HTERT RPE-1 (cell line): ENCODE results near the gene PEX7.
"Not testable (repeated sequence)": the region's sequence is repeated elsewhere in the genome, so short reads cannot be mapped to it uniquely, and the experiment has no call there.

Experiments used
- in situ Hi-C: fragments of 300-500 bp; cut with MboI; formaldehyde crosslinking; loops from 4 replicates; pipeline ENCODE4 v1.14.3; 2020; ENCODE audit warnings: low sequenced_read_pairs

Gene PEX7

DNA sequence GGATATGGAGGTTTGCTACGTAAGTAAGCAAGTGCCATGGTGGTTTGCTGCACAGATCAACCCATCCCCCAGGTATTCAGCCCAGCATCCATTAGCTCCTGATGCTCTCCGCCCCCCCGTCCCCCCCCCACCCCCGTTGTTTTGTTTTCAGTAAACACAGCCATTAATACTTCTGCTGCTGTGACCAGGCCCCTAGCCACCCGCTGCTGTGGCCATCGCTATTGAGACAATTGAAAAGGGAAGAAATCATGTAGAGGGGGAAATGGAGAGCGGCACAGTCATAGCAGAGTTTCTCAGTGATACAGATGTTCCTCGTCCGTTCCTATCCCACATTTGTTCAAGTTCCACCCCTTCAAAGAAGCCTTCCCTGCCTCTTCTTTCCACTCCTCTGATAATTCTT lies 124.6 kb downstream of the PEX7 start:
- in situ Hi-C loops = no loop called here

DNA sequence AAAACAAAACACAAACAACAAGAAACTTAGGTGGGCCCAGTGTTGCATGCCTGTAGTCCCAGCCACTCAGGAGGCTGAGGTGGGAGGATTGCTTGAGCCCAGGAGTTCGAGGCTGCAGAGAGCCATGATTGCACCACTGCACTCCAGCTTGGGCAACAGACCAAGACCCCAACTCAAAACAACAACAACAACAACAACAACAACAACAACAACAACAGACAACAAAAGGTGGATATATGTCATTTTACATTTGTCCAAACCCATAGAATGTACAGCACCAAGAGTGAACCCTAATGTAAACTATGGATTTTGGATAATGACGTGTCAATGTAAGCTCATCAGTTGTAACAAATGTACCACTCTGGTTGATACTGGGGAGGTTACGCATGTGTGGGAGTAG lies 127.6 kb downstream of the PEX7 start:
- in situ Hi-C loops = not testable (repeated sequence)

DNA sequence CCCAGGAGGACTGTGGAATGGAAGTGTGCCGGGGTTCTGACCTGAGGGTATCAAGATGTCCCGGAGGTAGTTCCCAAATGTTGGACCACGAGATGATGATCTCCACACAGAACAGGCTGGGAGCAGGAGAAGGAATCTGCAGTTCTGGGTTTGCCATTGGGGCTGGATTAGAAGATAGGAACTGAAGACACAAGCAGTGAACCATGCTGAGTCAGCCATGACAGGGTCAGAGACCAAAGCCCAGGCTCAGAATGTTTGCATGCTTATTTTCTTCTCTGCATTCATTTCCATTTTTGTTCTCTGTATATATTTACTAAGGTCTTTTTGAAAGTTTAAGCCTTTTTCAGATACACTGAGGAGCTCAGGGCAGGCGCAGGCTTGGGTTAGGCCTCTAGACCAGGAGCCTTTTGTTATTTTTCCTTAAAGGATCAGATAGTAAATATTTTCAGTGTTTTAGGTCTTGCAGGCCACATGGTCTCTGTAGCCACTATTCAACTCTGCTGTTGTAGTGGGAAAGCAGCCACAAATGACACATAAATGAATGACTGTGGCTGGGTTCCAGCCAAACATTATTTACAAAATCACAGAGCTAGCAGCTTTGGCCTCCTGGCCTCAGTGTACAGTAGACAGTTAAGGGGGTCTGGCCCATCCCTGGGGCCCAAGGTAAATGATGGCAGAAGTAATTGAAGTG lies 128.2 kb downstream of the PEX7 start:
- in situ Hi-C loops = no loop called here

- in situ Hi-C loops = no loop called here
Measured at GRCh38 chr6:136952714-136953260, 130.4 kb downstream of the PEX7 start.

- in situ Hi-C loops = no loop called here
Measured at GRCh38 chr6:136955123-136955522, 132.7 kb downstream of the PEX7 start.

DNA sequence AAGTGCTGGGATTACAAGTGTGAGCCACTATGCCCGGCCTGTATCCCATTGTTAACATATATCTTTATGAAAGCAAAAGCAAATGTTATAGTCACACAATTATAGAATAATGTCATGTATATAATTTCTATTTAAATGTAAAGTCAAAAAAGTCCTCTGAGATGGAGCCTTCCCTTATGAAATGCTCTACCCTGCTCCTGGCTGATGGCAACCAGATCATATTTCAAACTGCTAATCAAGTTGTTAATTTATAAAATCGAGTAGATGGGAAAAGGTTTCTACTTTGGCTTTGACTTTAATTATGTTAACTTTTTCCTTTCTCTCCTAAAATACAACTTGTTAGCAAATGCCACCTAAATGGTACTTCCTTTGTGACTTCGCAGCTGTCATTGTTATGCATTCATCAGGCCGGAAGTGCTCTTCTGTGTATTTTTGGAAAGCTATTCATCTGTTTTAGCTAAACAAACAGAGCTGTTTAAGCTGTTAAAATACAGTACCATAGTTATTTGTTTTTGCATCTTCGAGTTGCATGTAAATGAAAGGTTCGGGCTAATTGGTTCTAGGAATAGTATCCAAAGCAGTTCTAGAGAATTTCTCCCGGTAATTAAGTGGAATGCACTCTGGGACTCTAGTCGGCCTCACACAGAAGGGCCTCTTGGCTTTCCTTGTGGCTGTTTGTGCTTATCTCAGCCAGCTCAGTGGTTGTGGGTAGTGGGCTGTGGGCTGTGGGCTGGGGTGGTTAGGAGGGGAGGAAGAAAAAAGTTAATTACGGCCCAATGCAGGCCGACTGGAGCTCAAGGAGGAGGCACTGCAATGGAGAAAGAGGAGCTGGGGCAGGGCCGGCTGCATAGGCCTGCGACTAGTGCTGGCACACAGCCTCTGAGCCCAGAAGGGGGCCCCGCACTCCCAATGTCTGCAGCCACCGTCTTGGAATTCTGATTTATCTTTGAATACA lies 134.5 kb downstream of the PEX7 start:
- in situ Hi-C loops = no loop called here

- in situ Hi-C loops = no loop called here
Measured at GRCh38 chr6:136958168-136958567, 135.8 kb downstream of the PEX7 start.

DNA sequence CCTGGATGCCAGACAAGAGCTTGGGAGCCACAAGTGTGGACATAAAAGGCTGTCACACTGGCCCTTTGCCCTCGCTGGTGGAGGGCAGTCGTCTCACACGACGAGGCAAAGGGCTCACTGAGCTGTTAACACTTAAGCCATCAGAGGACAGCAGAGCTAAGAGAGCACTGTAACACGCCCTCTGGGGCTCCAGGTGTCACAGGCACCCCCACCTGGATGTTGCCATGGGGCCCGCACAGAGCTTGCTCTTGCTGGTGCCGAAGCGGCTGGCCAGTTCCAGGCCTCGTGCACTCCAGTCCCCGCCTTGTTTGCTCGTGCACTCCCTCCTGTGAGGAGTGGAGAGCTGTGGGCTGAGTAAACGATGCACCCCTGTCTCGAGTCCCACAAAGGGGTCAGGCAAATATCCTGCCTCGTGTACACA lies 137.1 kb downstream of the PEX7 start:
- in situ Hi-C loops = no loop called here

GRCh38 chr6:136959935-136960334 lies 137.5 kb downstream of the PEX7 start:
- in situ Hi-C loops = not testable (repeated sequence)

GRCh38 chr6:136960781-136961180 lies 138.4 kb downstream of the PEX7 start:
- in situ Hi-C loops = no loop called here

GRCh38 chr6:136961848-136962247 lies 139.5 kb downstream of the PEX7 start:
- in situ Hi-C loops = no loop called here

DNA sequence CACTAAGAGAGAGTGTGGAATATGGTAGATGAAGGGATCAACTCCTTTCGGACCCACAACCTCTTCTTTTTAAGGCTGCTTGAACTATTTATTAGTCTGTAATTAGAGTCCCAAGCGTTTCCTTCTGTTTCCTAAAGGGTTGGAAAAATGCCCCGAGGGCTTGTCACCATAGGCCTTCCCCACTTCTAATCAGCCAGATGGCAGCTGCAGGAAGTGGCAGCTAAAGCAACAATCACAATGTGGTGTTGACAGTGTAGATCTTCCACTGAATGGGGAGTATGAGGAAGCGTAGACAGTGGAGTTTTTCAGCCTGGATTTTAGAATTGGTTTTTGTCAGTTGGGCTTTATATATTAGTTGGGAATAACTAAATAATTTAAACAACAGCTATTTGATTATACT lies 140.3 kb downstream of the PEX7 start:
- in situ Hi-C loops = no loop called here

DNA sequence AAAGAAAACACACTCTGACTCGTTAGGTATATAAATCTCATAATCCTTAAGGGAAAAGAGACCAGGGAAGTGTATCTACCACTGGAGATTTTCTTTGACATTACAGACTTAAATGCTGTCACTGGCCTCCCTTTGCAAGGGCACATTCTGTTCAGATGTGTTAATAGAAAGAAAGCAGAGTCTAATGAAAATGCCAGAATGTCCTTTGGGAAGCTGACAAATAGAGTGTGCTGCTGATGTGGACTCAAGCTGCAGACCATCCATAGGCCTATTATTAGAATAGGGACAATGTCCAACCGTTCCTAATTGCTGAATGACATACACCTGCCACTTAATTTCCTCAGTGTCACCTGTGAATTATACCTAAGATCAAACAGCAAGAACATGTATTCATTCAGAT lies 140.9 kb downstream of the PEX7 start:
- in situ Hi-C loops = no loop called here
